Esophagus mucosa (tissue), 1 donor: ENCODE results near the gene HEATR5A. TPM values are rescaled to one million over a fixed set of nuclear protein-coding genes. Genes with fewer than 3 reads are reported as not detected.
A peak's percentile ranks its signal among the peaks of the same experiment; 100 is the strongest.

ENCODE experiments used
- ATAC-seq: fragments of 200-7000 bp; cut with Tn5 transposase; one replicate; pipeline ENCODE4 v1.9.1; 2020
- total RNA-seq: library from RNA; stranded (reverse); gene quantifications from one replicate; pipeline ENCODE4 v1.2.4, GENCODE V29; 2023
- donor health status: DM: yes; HTN: yes; CAD: no.

Gene HEATR5A
- total RNA-seq, 1 donor from 2014 or later: 25.8 TPM

DNA sequence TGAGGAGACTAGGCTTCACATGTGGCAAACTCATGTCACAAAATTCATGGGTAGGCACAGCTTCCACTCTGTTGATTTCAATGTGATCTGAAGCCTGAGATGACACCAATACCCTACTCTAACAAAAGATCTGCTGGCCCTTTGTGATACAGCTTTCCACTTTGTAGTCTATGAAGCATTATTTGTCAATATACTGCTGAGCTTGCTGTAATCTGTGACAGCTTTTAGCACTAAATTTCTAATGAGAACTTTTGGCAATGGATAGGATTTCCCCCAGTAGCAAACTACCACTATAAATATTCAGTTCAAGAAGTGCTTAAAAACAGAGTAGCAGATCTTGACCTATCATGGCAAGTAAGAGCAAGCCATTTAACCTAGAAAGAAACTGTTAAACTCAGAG lies 5.6 kb upstream of the HEATR5A start:
- ATAC-seq: no peak

DNA sequence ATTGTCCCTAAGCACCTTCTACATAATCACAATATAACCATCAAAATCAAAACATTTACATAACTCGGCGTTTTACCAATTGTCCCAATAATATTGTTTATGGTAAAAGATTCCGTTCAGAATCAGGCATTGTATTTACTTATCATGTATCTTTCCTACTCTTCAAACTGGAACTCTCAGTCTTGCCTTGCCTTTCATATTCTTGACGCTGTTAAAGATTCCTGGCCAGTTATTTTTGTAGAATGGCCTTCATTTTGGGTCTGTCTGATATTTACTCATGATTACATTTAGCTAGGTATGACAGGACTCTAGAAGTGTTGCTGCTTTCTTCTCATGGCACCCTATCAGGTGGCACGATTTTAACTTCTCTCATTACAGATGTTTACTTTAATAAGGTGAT lies 850 bp upstream of the HEATR5A start:
- no peak for ATAC-seq

DNA sequence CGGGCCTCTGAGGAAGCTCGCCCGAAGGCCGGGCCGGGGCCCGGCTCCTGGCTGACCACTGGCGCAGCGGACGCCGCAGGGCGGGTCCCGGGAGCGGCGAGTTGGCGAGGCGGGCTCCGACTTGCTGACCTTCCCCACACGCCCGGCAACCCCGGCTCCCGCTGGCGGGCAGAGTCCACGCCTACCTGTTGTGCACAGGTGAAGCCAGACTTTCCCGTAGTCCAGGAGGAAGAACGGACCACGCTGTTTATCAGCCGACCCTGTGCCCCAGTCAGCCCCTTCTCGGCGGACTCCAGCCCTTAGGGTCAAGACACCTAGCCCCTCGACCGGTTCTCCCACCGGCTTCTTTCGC lies 407 bp downstream of the HEATR5A start:
- ATAC-seq: peak; percentile 75

DNA sequence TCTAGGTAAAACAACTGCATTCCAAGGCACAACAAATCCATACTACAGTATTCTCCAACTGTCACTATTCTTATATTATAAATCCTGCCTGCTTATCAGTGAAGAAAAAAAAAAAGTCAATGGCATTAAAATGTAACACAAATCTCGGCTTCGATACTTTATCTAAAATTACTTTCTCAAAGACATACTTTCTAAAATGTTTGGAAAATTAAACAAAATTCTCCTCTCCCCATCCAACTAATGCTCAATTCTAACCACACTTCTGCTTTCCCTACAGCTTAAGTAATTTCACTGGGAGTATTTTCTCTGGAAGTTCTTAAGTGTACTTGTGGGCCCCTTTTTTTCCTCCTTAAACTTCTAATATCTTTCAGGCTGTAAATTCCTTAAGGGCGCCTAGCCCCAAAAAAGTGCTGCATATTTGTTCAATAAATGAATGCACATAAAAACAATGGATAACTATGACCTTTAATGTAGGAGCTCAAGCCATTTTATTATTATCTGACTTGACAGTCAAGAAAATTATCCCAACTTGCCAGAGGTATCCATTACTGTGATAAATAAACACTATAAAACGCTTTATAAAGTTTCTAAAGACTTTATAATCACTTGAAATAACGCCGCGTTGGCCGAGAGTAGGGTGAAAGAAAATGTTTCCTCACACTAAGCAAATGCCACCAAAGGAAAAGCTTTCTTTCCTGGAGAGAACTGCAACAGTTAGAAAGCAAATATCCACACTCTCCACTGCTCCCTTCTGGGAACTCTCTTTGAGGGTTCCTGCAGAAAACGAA lies 977 bp downstream of the HEATR5A start:
- no peak for ATAC-seq

DNA sequence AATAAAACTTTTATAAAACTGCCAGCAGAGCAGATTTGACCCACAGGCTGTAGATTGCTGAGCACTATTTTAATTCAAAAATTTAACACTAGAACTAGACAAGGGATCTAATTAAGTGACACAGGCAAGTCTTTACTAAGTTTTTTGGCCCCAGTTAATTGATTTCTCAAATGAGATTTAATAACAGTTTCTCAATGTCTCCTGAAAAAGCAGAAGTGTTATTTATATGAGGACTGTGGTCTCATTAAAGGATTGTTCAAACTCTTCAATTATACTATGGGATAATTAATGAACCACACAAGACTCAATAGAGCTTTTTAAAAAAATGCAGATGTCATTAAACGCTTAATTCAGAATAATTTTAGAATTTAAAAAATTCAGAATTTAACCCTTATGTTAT lies 1.9 kb downstream of the HEATR5A start:
- ATAC-seq: no peak

DNA sequence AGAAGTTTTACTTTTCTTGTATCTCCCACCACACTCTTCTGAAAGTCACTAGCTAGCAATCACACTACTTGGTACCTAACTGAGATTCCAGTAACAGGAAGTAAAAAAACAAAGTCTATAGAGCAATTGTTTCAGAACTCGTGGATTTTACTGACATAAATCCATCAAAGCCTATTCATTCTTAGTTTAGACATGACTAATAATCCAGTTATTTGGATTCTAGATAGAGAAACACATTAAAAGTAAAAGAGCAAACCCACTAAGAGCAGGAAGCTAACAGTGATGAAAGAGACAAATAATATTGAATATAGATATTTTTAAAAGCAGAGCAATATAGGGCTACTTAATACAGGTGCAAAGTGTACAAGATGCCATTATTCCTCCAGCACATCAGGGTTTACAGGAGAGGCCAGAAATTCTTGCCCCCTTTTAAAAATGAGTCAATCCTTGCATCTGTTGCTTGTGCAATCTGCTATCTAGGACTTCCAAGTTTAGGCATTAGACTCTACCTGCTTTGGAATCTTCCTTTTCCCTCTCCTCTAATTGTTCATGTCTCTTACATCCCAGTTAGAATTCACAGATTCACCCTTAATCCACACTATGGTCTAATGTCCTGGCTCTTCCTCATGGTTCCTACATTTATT lies 6.0 kb downstream of the HEATR5A start:
- ATAC-seq: peak; percentile 29

DNA sequence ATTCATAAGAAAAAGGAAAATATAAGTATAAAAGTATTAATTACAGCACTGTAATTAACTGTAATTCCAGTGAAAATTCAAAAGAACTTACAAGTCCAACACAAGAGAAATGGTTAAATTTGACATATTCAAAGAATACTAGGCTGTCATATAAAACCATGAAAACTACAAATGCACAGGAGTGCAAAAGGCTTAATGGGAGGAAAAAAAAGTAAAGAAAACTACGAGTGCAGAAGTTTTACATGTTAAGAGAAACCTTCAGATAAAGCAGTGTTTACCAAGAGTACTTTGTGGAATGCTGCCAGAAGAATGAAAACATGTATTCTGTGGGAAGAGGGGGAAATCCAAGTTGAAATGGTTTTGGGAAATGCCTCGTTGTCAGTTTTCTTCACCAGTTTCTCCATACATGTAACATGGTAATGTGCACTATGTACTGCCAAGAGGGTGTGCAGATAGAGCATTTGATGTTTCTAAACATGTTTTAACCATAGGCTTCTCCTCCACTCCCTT lies 9.1 kb downstream of the HEATR5A start:
- ATAC-seq: no peak

DNA sequence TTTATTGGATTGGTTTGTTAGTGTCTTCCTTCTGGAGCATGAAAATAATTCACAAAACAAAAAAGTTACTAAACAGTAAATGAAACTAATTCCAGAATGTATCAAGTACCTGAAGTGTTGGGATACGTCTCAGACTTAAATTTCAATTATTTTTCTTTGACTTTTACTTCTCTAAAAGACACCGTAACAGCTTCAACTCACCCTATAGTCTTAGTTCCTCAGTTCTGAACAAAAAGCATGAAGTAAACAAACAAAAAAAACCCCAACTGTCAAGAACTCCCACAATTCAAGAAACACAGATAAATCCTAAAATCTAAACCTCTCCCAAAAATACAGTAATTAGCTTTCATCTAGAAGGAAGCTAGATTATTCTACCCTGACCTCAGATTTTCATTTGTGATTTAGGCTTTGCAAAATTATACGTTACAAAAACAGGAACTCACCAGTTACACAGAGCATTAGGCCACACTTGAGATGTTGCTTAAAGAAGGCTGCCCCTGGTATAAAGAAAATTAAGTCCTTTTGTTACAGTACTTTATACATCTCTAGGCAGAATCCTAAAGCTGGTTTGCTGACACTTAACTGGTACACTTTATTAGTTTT lies 10.2 kb downstream of the HEATR5A start:
- ATAC-seq: no peak

DNA sequence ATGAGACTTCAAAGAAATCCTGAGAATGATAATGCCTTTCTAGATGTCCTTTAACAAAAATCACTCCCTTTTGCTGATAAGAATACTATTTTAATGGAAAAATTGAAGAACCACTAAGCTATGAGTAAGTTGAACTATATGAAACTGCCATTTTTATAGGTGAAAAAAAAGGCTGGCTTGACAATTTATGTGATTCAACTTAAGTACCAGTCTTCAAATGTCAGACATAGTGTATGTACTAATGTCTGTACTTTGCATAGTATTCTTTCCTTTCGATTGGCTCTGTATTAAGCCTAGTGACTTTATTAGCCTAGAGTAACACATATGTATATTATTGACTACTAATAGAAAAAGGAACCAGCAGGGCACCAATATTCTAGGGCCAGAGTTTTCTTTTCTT lies 11.9 kb downstream of the HEATR5A start:
- no peak for ATAC-seq

DNA sequence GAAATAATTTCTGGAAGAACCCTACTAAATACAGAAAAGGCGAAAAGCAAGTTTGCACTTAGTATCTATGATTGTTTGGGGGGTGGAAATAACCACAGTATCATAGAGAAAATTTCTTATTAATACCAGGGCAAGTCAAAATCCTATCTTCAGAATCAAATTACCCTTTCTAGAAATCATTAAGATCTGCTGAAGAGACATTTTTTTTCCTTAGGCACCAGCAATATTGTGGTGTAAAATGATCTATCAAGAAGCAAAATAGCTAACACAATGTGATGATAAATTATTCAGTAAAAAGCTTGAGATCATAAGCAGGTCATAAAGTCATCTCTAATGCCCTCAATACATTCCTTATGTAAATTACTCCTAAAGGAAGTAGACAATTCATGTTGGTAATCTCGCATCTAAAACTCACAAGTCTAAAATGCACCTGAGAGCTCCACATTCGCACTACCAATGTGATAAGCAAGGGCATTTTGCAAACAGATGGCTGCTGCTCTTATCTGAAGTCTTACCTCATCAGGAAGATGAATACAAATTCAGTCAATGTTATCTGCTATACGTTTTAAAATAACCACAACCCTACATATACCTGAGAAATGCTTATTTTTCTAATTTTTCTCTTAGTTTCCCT lies 14.6 kb downstream of the HEATR5A start:
- no peak for ATAC-seq

DNA sequence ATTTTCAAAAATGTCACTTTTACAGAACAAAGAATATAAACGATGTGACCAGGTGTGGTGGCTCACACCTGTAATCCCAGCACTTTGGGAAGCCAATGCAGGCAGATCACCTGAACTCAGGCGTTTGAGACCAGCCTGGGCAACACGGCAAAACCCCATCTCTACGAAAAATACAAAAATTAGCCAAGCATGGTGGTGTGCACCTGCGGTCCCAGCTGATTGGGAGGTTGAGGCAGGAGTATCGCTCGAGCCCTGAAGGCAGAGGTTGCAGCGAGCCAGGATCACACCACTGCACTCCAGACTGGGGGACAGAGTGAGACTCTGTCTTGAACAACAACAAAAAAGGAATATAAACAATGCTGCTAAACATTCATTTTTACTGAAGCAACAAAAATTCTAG lies 15.2 kb downstream of the HEATR5A start:
- ATAC-seq: no peak

DNA sequence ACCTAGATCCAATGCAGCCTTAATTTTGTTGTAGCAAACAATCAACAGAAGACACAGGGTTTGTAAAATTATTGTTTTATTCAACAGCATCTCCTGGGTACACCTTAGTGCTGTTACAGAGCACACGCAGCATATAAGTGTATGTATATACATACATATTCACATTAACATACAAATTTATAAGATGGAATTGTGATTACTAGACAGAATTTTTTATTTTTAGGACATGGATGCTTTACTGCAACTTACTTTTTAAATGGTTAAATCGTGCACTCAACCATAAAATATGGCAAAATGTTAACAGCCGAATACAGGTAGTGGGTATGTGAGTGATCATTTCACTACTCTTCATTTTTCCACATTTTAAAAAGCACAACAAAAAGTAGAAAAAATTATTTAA lies 16.6 kb downstream of the HEATR5A start:
- ATAC-seq: no peak

DNA sequence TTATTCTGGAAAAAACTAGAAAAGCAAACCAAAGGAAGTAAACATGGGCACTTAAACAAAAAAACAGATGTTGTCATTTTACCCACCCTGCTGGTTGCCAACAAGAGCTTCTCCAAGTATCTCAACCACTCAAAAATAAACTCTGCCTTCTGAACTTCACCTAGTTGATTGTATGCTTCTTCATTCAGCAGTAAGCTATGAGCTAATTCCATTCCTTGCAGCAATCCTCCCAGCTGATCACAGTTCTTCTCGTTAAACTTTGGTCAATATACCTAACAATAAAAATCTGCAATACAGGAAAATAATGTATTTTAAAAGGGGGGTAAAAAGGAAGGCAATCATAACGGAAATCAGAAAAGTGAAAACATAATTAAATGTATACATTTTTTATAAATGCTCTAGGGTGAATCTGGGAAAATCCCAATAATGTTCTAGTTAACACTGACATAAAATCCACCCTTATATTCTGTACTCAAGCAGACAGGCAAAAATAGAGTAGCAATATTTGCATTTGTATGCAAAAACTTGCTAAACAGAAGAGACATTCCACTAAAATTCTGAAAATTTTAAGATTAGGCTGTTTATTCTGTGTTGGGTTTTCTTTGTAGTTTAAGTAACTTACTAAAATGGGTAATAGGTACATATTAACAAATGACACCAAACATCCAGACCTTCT lies 17.4 kb downstream of the HEATR5A start:
- no peak for ATAC-seq

DNA sequence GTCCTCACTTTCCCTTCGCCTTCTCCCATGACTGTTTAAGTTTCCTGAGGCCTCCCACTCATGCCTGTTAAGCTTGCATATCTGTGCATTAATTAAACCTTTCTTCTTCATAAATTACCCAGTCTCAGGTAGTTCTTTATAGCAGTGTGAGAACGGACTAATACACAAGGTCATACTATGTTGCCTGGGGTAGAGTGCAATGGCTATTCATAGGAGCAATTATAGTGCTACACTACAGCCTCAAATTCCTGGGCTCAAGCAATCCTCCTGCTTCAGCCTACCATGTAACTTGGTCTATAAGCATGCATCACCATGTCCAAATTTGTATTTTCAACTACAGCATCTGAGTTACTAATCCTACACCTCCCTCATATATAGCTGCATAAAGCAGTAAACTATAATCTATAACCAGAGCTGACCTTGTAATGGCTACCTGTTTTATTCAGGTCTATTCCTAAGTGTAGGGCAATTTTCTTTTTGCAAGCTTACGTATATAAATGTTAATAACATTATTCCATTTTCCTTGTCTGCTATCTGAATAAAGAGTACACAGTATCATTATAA lies 18.9 kb downstream of the HEATR5A start:
- no peak for ATAC-seq

DNA sequence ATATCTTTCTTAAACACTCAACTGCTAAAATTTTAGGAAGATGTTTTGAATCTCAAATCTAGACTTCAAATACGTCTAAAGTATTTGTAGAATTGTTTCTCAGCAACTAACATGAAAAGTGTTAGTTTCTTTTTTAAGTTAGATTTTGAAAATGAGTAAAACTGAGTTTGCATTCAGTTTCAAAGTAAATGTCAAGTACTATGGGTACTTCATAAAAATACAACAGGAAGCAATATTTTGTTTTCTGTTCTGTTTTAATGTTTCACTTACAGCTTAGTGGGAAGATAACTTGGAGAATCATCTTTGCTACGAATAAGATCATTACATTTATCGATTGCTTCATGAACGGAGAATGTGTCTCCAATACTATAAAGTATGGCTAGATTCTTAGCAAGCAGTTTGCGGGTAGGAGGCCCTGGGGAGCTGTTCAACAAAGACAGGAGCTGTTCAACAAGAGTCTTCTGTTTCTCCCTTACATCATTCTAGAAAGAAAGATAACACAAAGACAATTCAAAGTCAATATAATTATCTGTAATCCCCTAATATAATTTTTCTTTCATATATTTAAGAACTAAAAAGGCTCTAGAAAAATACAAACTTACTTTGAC lies 20.2 kb downstream of the HEATR5A start:
- no peak for ATAC-seq

DNA sequence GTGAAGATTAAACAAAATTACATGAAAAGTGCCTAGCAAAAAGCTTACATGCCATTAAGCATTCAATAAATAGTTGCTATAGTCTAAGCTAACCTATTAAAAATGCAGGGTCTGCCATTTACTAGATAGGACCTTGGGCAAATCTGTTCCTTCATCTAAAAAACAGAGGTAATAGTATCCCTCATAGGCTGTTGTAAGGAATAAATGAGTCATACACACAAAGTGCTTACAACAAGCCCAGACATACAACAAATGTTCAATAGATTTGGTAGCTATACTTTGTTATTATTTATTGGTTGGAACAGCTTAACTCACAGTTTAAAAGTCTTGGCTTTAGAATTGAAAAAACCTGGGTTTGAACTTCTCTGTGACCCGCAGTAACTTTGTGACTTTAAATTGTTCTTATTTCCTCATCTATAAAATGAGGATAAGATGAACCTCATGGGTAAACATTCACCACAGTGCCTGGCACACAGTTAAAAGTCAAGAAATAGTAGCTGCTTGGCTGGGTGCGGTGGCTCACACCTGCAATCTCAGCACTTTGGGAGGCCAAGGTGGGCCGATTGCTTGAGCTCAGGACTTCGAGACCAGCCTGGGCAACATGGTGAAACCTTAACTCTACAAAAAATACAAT lies 24.7 kb downstream of the HEATR5A start:
- no peak for ATAC-seq

DNA sequence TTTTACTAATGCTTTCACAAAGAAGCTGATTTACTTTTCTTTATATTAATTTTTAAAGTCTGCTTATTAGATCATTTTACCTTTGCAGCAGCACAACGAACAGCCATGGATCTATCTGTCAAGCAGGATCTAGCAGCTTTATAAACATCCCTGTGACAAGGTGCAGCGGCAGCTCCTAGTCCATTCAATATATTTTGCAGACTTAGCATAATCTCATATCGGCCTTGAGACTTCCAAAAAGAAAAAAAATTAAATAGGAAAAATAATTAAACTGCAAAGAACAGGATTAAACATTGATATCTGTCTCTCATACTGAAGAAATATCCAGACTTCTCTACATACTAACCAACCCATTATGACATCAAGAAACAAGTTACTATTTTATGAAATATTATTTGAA lies 25.2 kb downstream of the HEATR5A start:
- ATAC-seq: no peak

DNA sequence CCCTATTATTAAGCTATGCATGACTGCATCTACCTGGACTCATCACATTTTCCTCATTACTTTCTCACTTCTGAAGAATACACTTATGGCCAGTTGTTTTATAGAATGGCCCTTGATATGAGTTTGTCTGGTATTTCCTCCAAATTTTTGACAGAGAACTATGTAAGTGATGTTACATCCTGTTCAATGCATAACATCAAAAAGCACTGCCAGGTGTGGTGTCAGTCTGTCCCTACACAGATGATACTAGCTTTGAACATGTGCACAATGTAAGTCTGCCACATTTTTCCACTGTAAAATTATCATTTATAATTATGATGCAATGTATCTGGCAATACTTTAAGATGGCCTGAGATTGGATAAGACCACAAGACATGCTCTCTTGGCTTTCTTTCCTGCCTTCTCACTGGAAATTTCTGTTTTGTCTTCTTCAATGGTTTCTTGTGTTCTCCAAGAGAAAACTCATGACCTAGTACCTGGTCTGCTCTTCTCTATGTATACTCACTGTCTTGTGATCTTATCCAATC lies 28.3 kb downstream of the HEATR5A start:
- no peak for ATAC-seq

DNA sequence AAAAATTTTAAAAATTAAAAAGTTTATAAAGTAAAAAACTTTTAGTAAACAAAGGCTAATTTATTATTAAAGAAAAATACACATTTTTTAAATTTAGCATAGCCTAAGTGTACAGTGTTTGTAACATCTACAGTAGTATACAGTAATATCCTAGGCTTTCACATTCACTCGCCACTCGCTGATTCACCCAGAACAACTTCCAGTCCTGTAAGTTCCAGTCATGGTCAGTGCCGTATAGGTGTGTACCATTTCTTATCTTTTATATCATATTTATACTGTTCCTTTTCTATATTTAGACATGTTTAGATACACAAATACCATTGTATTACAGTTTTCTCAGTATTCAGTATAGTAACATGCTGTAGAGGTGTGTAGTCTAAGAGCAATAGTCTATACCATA lies 28.9 kb downstream of the HEATR5A start:
- ATAC-seq: no peak

DNA sequence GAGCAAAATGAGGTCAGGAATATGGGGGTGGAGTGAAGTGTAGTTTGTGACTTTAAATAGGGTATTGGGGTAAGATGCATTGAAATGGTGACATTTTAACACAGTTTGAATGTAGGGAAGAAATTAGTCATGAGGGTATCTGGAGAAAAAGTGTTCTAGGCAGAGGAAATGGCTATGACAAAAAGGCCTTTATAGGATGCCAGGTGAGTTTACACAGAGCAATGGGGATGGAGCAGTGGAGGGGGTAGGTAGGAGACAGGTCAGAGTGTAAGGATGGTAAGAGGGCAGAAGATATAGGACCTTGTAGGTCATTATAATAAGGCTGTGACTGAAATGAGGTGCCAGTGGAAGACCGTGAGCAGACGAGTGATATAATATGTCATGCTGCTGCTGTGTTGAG lies 30.4 kb downstream of the HEATR5A start:
- no peak for ATAC-seq

DNA sequence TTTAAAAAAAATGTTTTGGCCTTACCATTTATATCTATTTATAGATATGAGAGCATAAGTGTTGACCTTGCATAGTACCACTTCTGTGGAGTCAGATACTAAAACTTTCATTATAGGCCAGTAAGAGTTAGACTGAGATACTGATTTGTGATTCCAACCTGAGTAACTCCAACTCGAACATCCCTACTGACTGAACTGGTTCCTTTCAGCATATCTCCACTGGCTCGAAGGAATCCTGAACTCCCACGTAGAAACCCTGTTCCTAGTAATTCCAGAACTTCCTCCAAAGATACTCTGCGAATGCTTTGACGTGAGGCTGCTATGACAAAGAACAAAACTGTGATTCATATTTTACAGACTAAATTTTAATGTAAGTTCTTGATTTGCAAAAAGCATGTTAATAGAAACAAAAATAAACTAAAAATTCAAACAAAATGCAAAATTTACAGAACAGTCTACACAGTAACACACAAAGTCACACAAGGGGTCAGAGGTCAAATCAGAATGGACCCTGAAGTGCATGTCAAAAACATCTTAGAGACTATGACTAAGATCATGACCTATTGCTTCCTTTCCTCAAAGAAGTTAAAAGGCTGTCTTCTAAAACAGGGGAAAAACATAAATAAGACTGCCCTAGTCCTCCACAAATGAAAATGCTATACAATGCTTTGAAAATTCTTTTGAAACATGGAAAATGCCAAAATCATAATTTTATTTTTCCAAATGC lies 31.5 kb downstream of the HEATR5A start:
- no peak for ATAC-seq
